Tibial artery (tissue), 4 donors: Measurements from ENCODE around the gene RBM18.

ENCODE experiments used
- DNase-seq, 2 donors: peaks; one replicate each; pipeline ENCODE4 v3.0.0-alpha.2; 2019
- H3K27ac ChIP-seq, 2 donors: fragments of 200-600 bp; sonication (generic) in 1 of 2; 1 replicate in 1 of 2; 2 replicates in 1 of 2; pipeline ENCODE4 v1.5.1; 2018 to 2019; ENCODE audit warnings: mild to moderate bottlenecking in 1 of 2
- H3K27me3 ChIP-seq, 2 donors: fragments of 200-600 bp; sonication (generic) in 1 of 2; one replicate each; pipeline versions ENCODE4 v1.5.1 to v1.6.0; 2016 to 2019
- H3K36me3 ChIP-seq, 3 donors: fragments of 200-600 bp; sonication (generic) in 2 of 3; one replicate each; pipeline ENCODE4 v1.5.1; 2016 to 2019; ENCODE audit warnings: mild to moderate bottlenecking in 2 of 3
- H3K4me1 ChIP-seq, 4 donors: fragments of 200-600 bp; sonication (generic) in 2 of 4; 1 replicate in 3 of 4; 2 replicates in 1 of 4; pipeline ENCODE4 v1.5.1; 2016 to 2019
- H3K4me3 ChIP-seq, 2 donors: fragments of 200-600 bp; sonication (generic) in 1 of 2; 1 replicate in 1 of 2; 2 replicates in 1 of 2; pipeline ENCODE4 v1.5.1; 2018 to 2019; ENCODE audit warnings: mild to moderate bottlenecking in 2 of 2
- H3K9me3 ChIP-seq, 3 donors: fragments of 200-600 bp; sonication (generic) in 1 of 3; one replicate each; pipeline ENCODE4 v1.5.1; 2016 to 2019
- CTCF ChIP-seq, 2 experiments: fragments of 200-600 bp in 1 of 2; fragments of 450-650 bp in 1 of 2; IDR thresholded peaks; one replicate each; pipeline ENCODE4 v1.5.1; 2017 to 2019; ENCODE audit warnings: antibody characterized with exemption in 2 of 2, mild to moderate bottlenecking in 1 of 2, moderate library complexity in 1 of 2
- intact Hi-C: fragments of 100-400 bp; cut with DNase I; formaldehyde crosslinking; loops from one replicate; pipeline ENCODE4 v1.15.0; 2023; ENCODE audit warnings: low total_unique reads

Gene RBM18

GRCh38 chr9:122218071-122218934 lies 46.3 kb downstream of the RBM18 start:
- intact Hi-C loops: no loop called here
- Histone ChIP-seq H3K4me1 (peaks cover 0 to 55% (median 27%) of the 10 kb centered on the region in 4 donors), H3K9me3 (no peaks in the 10 kb centered on the region), H3K27me3 (peaks cover 8 to 96% of the 10 kb centered on the region in 2 donors), H3K27ac (no peak overlapping the region), H3K4me3 (no peak overlapping the region), H3K36me3 (no peaks in the 10 kb centered on the region)
- DNase-seq: no peak
- TF ChIP-seq CTCF (IDR thresholded peaks at IDR 0.05): no peak

GRCh38 chr9:122217640-122218039 lies 47.0 kb downstream of the RBM18 start:
- H3K36me3 ChIP-seq: no peaks in the 10 kb centered on the region
- no peak overlapping the region for H3K27ac ChIP-seq
- no peak overlapping the region for H3K4me3 ChIP-seq
- peaks cover 0 to 56% (median 29%) of the 10 kb centered on the region in 4 donors for H3K4me1 ChIP-seq
- TF ChIP-seq CTCF (IDR thresholded peaks at IDR 0.05): no peak
- DNase-seq: no peak
- H3K9me3 ChIP-seq: no peaks in the 10 kb centered on the region
- intact Hi-C loops: no loop called here
- peaks cover 8 to 96% of the 10 kb centered on the region in 2 donors for H3K27me3 ChIP-seq

GRCh38 chr9:122216798-122217418 lies 47.7 kb downstream of the RBM18 start:
- Histone ChIP-seq H3K9me3 (no peaks in the 10 kb centered on the region), H3K4me1 (peaks cover 0 to 56% (median 29%) of the 10 kb centered on the region in 4 donors), H3K4me3 (no peak overlapping the region), H3K27me3 (peaks cover 8 to 96% of the 10 kb centered on the region in 2 donors), H3K27ac (no peak overlapping the region), H3K36me3 (no peaks in the 10 kb centered on the region)
- no peak for DNase-seq
- no peak for TF ChIP-seq CTCF (IDR thresholded peaks at IDR 0.05)
- intact Hi-C loops: no loop called here

GRCh38 chr9:122216138-122216797 lies 48.4 kb downstream of the RBM18 start:
- TF ChIP-seq CTCF (IDR thresholded peaks at IDR 0.05): no peak
- H3K27me3 ChIP-seq: peaks cover 8 to 96% of the 10 kb centered on the region in 2 donors
- no peak for DNase-seq
- H3K4me3 ChIP-seq: no peak overlapping the region
- intact Hi-C loops: no loop called here
- H3K36me3 ChIP-seq: no peaks in the 10 kb centered on the region
- H3K27ac ChIP-seq: no peak overlapping the region
- H3K4me1 ChIP-seq: peaks cover 0 to 52% (median 29%) of the 10 kb centered on the region in 4 donors
- no peaks in the 10 kb centered on the region for H3K9me3 ChIP-seq

- Histone ChIP-seq H3K4me3 (no peak overlapping the region), H3K27me3 (peaks cover 8 to 96% of the 10 kb centered on the region in 2 donors), H3K4me1 (peaks cover 0 to 47% (median 29%) of the 10 kb centered on the region in 4 donors), H3K36me3 (no peaks in the 10 kb centered on the region), H3K9me3 (no peaks in the 10 kb centered on the region), H3K27ac (no peak overlapping the region)
- no peak for DNase-seq
- intact Hi-C loops: no loop called here
- TF ChIP-seq CTCF (IDR thresholded peaks at IDR 0.05): no peak
These were observed 49.0 kb downstream of the RBM18 start for GRCh38 chr9:122215663-122216062.
